EH (cell line): ENCODE measurements around the gene GNAO1.
A peak's percentile ranks its signal among the peaks of the same experiment; 100 is the strongest.
"Not testable (repeated sequence)": the region's sequence is repeated elsewhere in the genome, so short reads cannot be mapped to it uniquely, and the experiment has no call there.

Experiments used
- DNase-seq: peaks from one replicate; pipeline ENCODE4 v3.0.0-alpha.2; 2015; ENCODE audit warnings: low read depth

GNAO1 gene

GRCh38 chr16:56366945-56367344 lies 175.7 kb downstream of the GNAO1 start:
- no peak for DNase-seq

DNA sequence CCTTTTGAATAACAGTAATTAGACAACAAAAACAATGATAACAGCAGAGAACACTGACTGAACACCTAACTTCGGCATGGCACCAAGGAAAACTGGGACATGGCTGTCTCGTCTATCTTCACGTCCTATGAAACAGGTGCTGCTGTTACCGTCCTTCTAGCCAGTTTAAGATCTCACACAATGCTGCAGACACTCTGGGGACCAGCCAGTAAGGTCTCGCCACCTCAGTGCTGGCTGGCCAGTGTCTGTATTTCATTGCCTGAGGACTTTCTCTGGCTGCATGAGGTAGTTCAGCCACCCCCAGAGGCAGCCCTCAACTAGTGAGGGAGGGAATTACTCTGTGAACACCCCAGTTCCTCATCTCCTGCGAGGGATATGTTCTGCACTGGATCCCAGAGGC lies 176.5 kb downstream of the GNAO1 start:
- no peak for DNase-seq

GRCh38 chr16:56368545-56368944 lies 177.3 kb downstream of the GNAO1 start:
- DNase-seq: no peak

- no peak for DNase-seq
These were observed 177.9 kb downstream of the GNAO1 start for GRCh38 chr16:56369202-56369601.

GRCh38 chr16:56370185-56370874 lies 179.0 kb downstream of the GNAO1 start:
- DNase-seq: peak; percentile 43

GRCh38 chr16:56370875-56371659 lies 179.8 kb downstream of the GNAO1 start:
- peak; percentile 88 for DNase-seq

DNA sequence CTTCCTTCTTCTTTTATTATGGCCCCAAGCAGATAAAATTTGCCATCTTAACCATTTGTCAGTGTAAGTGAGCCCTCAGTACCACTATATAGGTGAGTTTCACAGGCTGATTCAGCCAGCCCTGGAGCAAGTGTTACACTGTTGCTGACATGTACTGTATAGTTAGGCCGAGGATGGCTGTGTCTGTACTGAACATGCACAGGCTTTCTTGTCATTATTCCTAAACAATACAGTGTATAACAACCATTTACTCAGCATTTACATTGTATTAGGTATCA lies 180.3 kb downstream of the GNAO1 start:
- DNase-seq: no peak

- no peak for DNase-seq
These were observed 180.8 kb downstream of the GNAO1 start for GRCh38 chr16:56372013-56372634.

- DNase-seq: no peak
These were observed 181.7 kb downstream of the GNAO1 start for GRCh38 chr16:56373003-56373402.

GRCh38 chr16:56375792-56376191 lies 184.5 kb downstream of the GNAO1 start:
- not testable (repeated sequence) for DNase-seq

- not testable (repeated sequence) for DNase-seq
These were observed 187.8 kb downstream of the GNAO1 start for GRCh38 chr16:56379044-56379443.

- DNase-seq: not testable (repeated sequence)
These were observed 189.6 kb downstream of the GNAO1 start for GRCh38 chr16:56380778-56381485.

GRCh38 chr16:56382459-56382858 lies 191.2 kb downstream of the GNAO1 start:
- DNase-seq: no peak

GRCh38 chr16:56382901-56383355 lies 191.6 kb downstream of the GNAO1 start:
- DNase-seq: peak; percentile 74

GRCh38 chr16:56384074-56384721 lies 192.9 kb downstream of the GNAO1 start:
- no peak for DNase-seq

GRCh38 chr16:56387396-56387795 lies 196.1 kb downstream of the GNAO1 start:
- peak; percentile 76 for DNase-seq

DNA sequence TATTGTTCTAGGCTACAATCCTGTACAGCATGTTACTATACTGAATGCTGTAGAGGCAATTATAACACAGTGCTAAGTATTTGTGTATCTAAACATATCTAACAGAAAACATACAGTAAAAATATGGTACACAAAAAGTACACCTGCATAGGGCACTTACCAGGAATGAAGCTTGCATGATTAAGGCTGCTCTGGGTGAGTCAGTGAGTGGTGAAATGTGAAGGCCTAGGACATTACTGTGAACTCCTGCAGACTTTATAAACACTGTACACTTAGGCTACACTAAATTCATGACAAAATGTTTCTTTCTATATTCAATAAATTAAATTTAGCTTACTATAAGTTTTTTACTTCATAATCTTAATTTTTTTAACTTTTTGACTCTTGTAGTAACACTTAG lies 196.9 kb downstream of the GNAO1 start:
- peak; percentile 60 for DNase-seq

DNA sequence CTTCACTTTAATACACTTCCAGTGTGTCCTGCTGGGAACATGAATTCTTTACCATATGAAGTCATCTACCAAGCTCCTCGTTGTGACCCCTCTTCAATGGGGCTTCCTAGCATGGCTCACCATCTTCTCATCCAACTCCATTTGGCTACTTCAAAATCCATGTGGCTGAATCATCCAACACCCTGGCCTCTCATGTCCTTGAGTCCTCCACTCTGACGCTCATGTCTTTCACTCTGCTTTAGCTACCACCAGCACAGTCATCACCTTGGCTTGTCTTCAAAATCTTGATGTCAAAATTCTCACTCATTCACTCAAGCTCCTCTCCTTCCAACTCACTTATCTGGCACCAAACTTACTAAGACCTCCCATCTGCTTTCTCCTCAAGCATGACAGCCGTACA lies 198.3 kb downstream of the GNAO1 start:
- peak; percentile 100 for DNase-seq

DNA sequence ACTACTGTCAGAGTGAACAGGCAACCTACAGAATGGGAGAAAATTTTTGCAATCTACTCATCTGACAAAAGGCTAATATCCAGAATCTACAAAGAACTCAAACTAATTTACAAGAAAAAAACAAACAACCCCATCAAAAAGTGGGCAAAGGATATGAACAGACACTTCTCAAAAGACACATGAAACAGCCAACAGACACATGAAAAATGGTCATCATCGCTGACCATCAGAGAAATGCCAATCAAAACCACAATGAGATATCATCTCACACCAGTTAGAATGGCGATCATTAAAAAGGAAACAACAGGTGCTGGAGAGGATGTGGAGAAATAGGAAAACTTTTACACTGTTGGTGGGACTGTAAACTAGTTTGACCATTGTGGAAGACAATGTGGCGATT lies 205.4 kb downstream of the GNAO1 start:
- not testable (repeated sequence) for DNase-seq

GRCh38 chr16:56399047-56399446 lies 207.8 kb downstream of the GNAO1 start:
- DNase-seq: no peak

DNA sequence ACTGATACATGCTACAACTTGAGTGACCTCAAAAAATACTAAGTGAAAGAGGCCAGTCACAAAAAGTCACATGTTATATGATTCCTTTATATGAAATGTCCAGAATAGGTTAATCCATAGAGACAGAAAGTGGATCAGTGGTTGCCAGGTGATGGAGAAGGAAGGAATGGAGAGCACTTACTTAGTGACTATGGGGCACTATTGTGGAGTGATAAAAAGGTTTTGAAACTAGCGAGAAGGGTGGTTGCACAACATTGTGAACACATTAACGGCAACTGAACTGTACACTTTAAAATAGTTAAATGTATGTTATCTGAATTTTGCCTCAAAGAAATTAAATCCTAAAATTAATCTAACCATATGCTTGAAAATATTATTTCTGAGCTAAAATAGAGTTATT lies 208.2 kb downstream of the GNAO1 start:
- no peak for DNase-seq

- no peak for DNase-seq
These were observed 209.2 kb downstream of the GNAO1 start for GRCh38 chr16:56400458-56400857.
